K562 (cell line): ENCODE results near the gene LATS1. TPM values are rescaled to one million over a fixed set of nuclear protein-coding genes. Genes with fewer than 3 reads are reported as not detected.
A peak's percentile ranks its signal among the peaks of the same experiment; 100 is the strongest.

Experiments used
- ELK3 ChIP-seq: fragments of 450-650 bp; formaldehyde crosslinking; IDR thresholded peaks from 2 replicates; pipeline ENCODE4 v1.4.0; 2020; ENCODE audit warnings: mild to moderate bottlenecking
- FOSL1 ChIP-seq: fragments of 200-800 bp; sonication (Bioruptor generic); conservative IDR thresholded peaks from 2 replicates; pipeline ENCODE4 v1.6.1; 2016; ENCODE audit warnings: missing genetic modification characterization, missing compliant biosample characterization
- HBP1 ChIP-seq: fragments of 450-650 bp; formaldehyde crosslinking; IDR thresholded peaks from 2 replicates; pipeline ENCODE4 v1.4.0; 2022; ENCODE audit warnings: missing genetic modification characterization
- KAT2B ChIP-seq: IDR thresholded peaks from one replicate; pipeline ENCODE4 v1.6.1; 2012; ENCODE audit warnings: low read depth, mild to moderate bottlenecking, control low read depth, inconsistent platforms, low read length, moderate library complexity
- KLF13 ChIP-seq: fragments of 450-650 bp; IDR thresholded peaks from 2 replicates; pipeline ENCODE4 v1.6.1; 2016; ENCODE audit warnings: missing genetic modification characterization, low read depth, mild to moderate bottlenecking, missing compliant biosample characterization, moderate library complexity, borderline replicate concordance
- MTA2 ChIP-seq: fragments of 450-650 bp; IDR thresholded peaks from 2 replicates; pipeline ENCODE4 v1.6.1; 2016; ENCODE audit warnings: low read depth
- MXI1 ChIP-seq: IDR thresholded peaks from 2 replicates; pipeline ENCODE4 v1.6.1; 2011; ENCODE audit warnings: low read depth, mild to moderate bottlenecking, improper control_type of control experiment, low read length
- NFYB ChIP-seq: IDR thresholded peaks from 2 replicates; pipeline ENCODE4 v1.6.1; 2011; ENCODE audit warnings: mild to moderate bottlenecking, moderate library complexity; ENCODE audit not compliant: insufficient read length; ENCODE audit errors: extremely low read depth
- NKRF ChIP-seq: fragments of 450-650 bp; IDR thresholded peaks from 2 replicates; pipeline ENCODE4 v1.6.1; 2016; ENCODE audit warnings: borderline replicate concordance
- NR1H2 ChIP-seq: sonication (generic); formaldehyde crosslinking; IDR thresholded peaks from 2 replicates; pipeline ENCODE4 v1.4.0; 2020; ENCODE audit warnings: mild to moderate bottlenecking, missing genetic modification reagents
- SMARCA4 ChIP-seq: fragments of 450-650 bp; IDR thresholded peaks from 2 replicates; pipeline ENCODE4 v1.6.1; 2016
- SPI1 ChIP-seq: IDR thresholded peaks from 2 replicates; pipeline ENCODE4 v1.6.1; 2011; ENCODE audit warnings: low read depth, low read length, control low read depth, borderline replicate concordance
- TEAD2 ChIP-seq: fragments of 450-650 bp; IDR thresholded peaks from 2 replicates; pipeline ENCODE4 v1.6.1; 2016; ENCODE audit warnings: missing genetic modification characterization, control low read depth, missing compliant biosample characterization
- TFAP4 ChIP-seq: sonication (generic); formaldehyde crosslinking; IDR thresholded peaks from 2 replicates; pipeline ENCODE4 v1.8.0; 2022; ENCODE audit warnings: missing genetic modification reagents, mild to moderate bottlenecking, moderate library complexity, borderline replicate concordance
- THRAP3 ChIP-seq: fragments of 450-650 bp; IDR thresholded peaks from 2 replicates; pipeline ENCODE4 v1.6.1; 2016; ENCODE audit warnings: mild to moderate bottlenecking, inconsistent platforms, borderline replicate concordance
- U2AF1 ChIP-seq: fragments of 200-400 bp; formaldehyde crosslinking; optimal IDR thresholded peaks from 2 replicates; pipeline ENCODE3; 2017; ENCODE audit warnings: mild to moderate bottlenecking, low read depth, low read length, moderate library complexity
- ZNF217 ChIP-seq: sonication (generic); formaldehyde crosslinking; IDR thresholded peaks from 2 replicates; pipeline ENCODE4 v1.8.0; 2022; ENCODE audit warnings: mild to moderate bottlenecking, missing genetic modification reagents
- ZNF395 ChIP-seq: fragments of 200-800 bp; sonication (Bioruptor generic); IDR thresholded peaks from 2 replicates; pipeline ENCODE4 v1.6.1; 2017; ENCODE audit warnings: missing genetic modification characterization, missing compliant biosample characterization
- ZNF696 ChIP-seq: fragments of 250-450 bp; sonication (Bioruptor Pico); conservative IDR thresholded peaks from 2 replicates; pipeline ENCODE4 v1.4.0; 2020; ENCODE audit warnings: mild to moderate bottlenecking, moderate library complexity
- ZNF764 ChIP-seq: fragments of 250-450 bp; sonication (Bioruptor Pico); IDR thresholded peaks from 2 replicates; pipeline ENCODE4 v1.4.0; 2020; ENCODE audit warnings: low read depth, mild to moderate bottlenecking, moderate library complexity
- ZNF778 ChIP-seq: fragments of 450-650 bp; formaldehyde crosslinking; IDR thresholded peaks from 2 replicates; pipeline ENCODE4 v1.4.0; 2020; ENCODE audit warnings: mild to moderate bottlenecking, moderate library complexity
- polyA plus RNA-seq, 8 experiments: library from polyadenylated mRNA; depleted of rRNA in 4 of 8; stranded (reverse) in 5 of 8; unstranded in 3 of 8; fragments of >200 nt; fragmentation: Nextera tagmentation in 2 of 8; fragmentation: Illumina TruSeq in 1 of 8; extraction: Ambion mirVana in 2 of 8; extraction: Trizol in 1 of 8; gene quantifications; 2 replicates each; pipeline versions ENCODE4 v1.2.1 to v1.2.3, GENCODE V29; 2011 to 2014; ENCODE audit warnings: inconsistent platforms in 1 of 8, missing spikeins in 1 of 8
- total RNA-seq, 7 experiments: library from RNA; depleted of rRNA in 6 of 7; stranded (reverse); fragments of >200 nt in 6 of 7; fragmentation: Illumina TruSeq in 2 of 7; extraction: Trizol in 2 of 7; gene quantifications; 2 replicates each; pipeline versions ENCODE4 v1.2.1 to v1.2.3, GENCODE V29; 2011 to 2021; ENCODE audit warnings: low replicate concordance in 1 of 7

LATS1 gene
- total and polyA plus RNA-seq, 9 of the 15 experiments (the other 6 are each of a cell fraction or from before 2014, with no cell fraction given), result 5.0 to 36.3 (median 18.4) TPM

GRCh38 chr6:149728499-149729234 lies 10.8 kb upstream of the LATS1 start (continued):
- TF ChIP-seq KLF13 (tag), result no peak
- TF ChIP-seq SMARCA4, result peak; percentile 99
- peak; percentile 96 for TF ChIP-seq ZNF395 (CRISPR knock-in tag)
- TF ChIP-seq KAT2B, result no peak
- TF ChIP-seq NFYB, result no peak
- TF ChIP-seq MTA2, result peak; percentile 90
- no peak for TF ChIP-seq U2AF1
- TF ChIP-seq ELK3 (CRISPR knock-in tag), result 0 out of 2 replicates have a peak, but pooled peaks have one; percentile 20
- TF ChIP-seq FOSL1, result no peak; the same call in 1 of the 2 replicates
- TF ChIP-seq NR1H2 (CRISPR knock-in tag), result no peak
- TF ChIP-seq ZNF778 (CRISPR knock-in tag), result no peak
- TF ChIP-seq TEAD2 (tag), result no peak
- no peak for TF ChIP-seq ZNF696 (CRISPR knock-in tag)
- TF ChIP-seq TFAP4 (CRISPR knock-in tag), result peak; percentile 49; the same call in 1 of the 2 replicates
- peak; percentile 68; the same call in 1 of the 2 replicates for TF ChIP-seq THRAP3
- no peak for TF ChIP-seq ZNF217 (CRISPR knock-in tag)
- TF ChIP-seq MXI1, result 0 out of 2 replicates have a peak, but pooled peaks have one; percentile 37
- 0 out of 2 replicates have a peak, but pooled peaks have one; percentile 3 for TF ChIP-seq SPI1
- peak; percentile 50 for TF ChIP-seq NKRF
- TF ChIP-seq ZNF764, result no peak
- peak; percentile 83 for TF ChIP-seq HBP1 (CRISPR knock-in tag)
